Stimulated activated naive CD8-positive, alpha-beta T cell treated with anti-CD3 and anti-CD28 coated beads, Interleukin-15, amount 100 ng/mL, for 72 hours (primary cell): ENCODE data around the gene MGMT.
A peak's percentile ranks its signal among the peaks of the same experiment; 100 is the strongest.

Source experiments
- ATAC-seq: fragments of 150-1000 bp; cut with Tn5 transposase; 2 replicates; pipeline ENCODE4 v1.10.0; 2021; ENCODE audit warnings: mild to moderate bottlenecking, moderate library complexity
- DNase-seq, 2 donors: peaks; one replicate each; pipeline ENCODE4 v3.0.0; 2021 to 2022
- H3K27ac Mint-ChIP-seq, 2 donors: one replicate each; pipeline ENCODE4 v1.8.0; 2022; ENCODE audit warnings: mild to moderate bottlenecking in 2 of 2, mixed read lengths in 2 of 2, moderate library complexity in 2 of 2
- H3K27me3 Mint-ChIP-seq: one replicate; pipeline ENCODE4 v1.8.0; 2022; ENCODE audit warnings: mixed read lengths
- H3K4me1 Mint-ChIP-seq: one replicate; pipeline ENCODE4 v1.8.0; 2022; ENCODE audit warnings: mild to moderate bottlenecking, mixed read lengths
- H3K4me3 Mint-ChIP-seq, 2 donors: one replicate each; pipeline ENCODE4 v1.8.0; 2022; ENCODE audit warnings: mild to moderate bottlenecking in 2 of 2, mixed read lengths in 2 of 2, moderate library complexity in 1 of 2
- H3K9me3 Mint-ChIP-seq, 2 donors: one replicate each; pipeline ENCODE4 v1.8.0; 2022; ENCODE audit warnings: mixed read lengths in 2 of 2

The MGMT gene

GRCh38 chr10:129730993-129731325 lies 263.9 kb downstream of the MGMT start:
- DNase-seq (no peak), ATAC-seq (no peak)
- no peak overlapping the region for H3K4me3 Mint-ChIP-seq
- H3K27me3 Mint-ChIP-seq, result no peaks in the 10 kb centered on the region
- H3K4me1 Mint-ChIP-seq, result no peaks in the 10 kb centered on the region
- peaks cover 15 to 44% of the 10 kb centered on the region in 2 donors for H3K9me3 Mint-ChIP-seq
- no peak overlapping the region for H3K27ac Mint-ChIP-seq

GRCh38 chr10:129740532-129741279 lies 273.7 kb downstream of the MGMT start:
- ATAC-seq, result no peak
- Mint-ChIP-seq H3K27ac (no peak overlapping the region), H3K9me3 (peaks cover 12 to 59% of the 10 kb centered on the region in 2 donors), H3K27me3 (no peaks in the 10 kb centered on the region), H3K4me3 (no peak overlapping the region), H3K4me1 (no peaks in the 10 kb centered on the region)
- DNase-seq, result no peak

- DNase-seq (no peak), ATAC-seq (no peak)
- Mint-ChIP-seq H3K9me3 (peaks cover 13 to 61% of the 10 kb centered on the region in 2 donors), H3K4me3 (no peak overlapping the region), H3K27ac (no peak overlapping the region), H3K27me3 (no peaks in the 10 kb centered on the region), H3K4me1 (no peaks in the 10 kb centered on the region)
Measured at GRCh38 chr10:129741280-129741977, 274.4 kb downstream of the MGMT start.

- ATAC-seq, result no peak
- Mint-ChIP-seq H3K4me3 (no peak overlapping the region), H3K9me3 (peaks cover 13 to 61% of the 10 kb centered on the region in 2 donors), H3K4me1 (no peaks in the 10 kb centered on the region), H3K27me3 (no peaks in the 10 kb centered on the region), H3K27ac (no peak overlapping the region)
- DNase-seq, result no peak
Measured at GRCh38 chr10:129741978-129742741, 275.1 kb downstream of the MGMT start.

GRCh38 chr10:129742742-129743550 lies 275.9 kb downstream of the MGMT start:
- no peak overlapping the region for H3K27ac Mint-ChIP-seq
- H3K27me3 Mint-ChIP-seq, result no peaks in the 10 kb centered on the region
- ATAC-seq (no peak), DNase-seq (no peak)
- peaks cover 13 to 68% of the 10 kb centered on the region in 2 donors for H3K9me3 Mint-ChIP-seq
- no peak overlapping the region for H3K4me3 Mint-ChIP-seq
- H3K4me1 Mint-ChIP-seq, result no peaks in the 10 kb centered on the region

GRCh38 chr10:129743738-129744133 lies 276.7 kb downstream of the MGMT start:
- no peak overlapping the region for H3K4me3 Mint-ChIP-seq
- DNase-seq (no peak), ATAC-seq (no peak)
- H3K27me3 Mint-ChIP-seq, result no peaks in the 10 kb centered on the region
- H3K9me3 Mint-ChIP-seq, result peaks cover 20 to 69% of the 10 kb centered on the region in 2 donors
- H3K4me1 Mint-ChIP-seq, result no peaks in the 10 kb centered on the region
- H3K27ac Mint-ChIP-seq, result no peak overlapping the region

- no peak overlapping the region for H3K27ac Mint-ChIP-seq
- H3K4me1 Mint-ChIP-seq, result no peaks in the 10 kb centered on the region
- no peaks in the 10 kb centered on the region for H3K27me3 Mint-ChIP-seq
- H3K4me3 Mint-ChIP-seq, result no peak overlapping the region
- peaks cover 27 to 69% of the 10 kb centered on the region in 2 donors for H3K9me3 Mint-ChIP-seq
- DNase-seq (no peak), ATAC-seq (no peak)
Measured at GRCh38 chr10:129744134-129745111, 277.4 kb downstream of the MGMT start.

- Mint-ChIP-seq H3K4me3 (no peak overlapping the region), H3K4me1 (no peaks in the 10 kb centered on the region), H3K9me3 (peaks cover 21 to 64% of the 10 kb centered on the region in 2 donors), H3K27ac (no peak overlapping the region), H3K27me3 (no peaks in the 10 kb centered on the region)
- no peak for DNase-seq
- ATAC-seq, result no peak
Measured at GRCh38 chr10:129745186-129745750, 278.2 kb downstream of the MGMT start.

GRCh38 chr10:129754211-129755050 lies 287.4 kb downstream of the MGMT start:
- Mint-ChIP-seq H3K4me1 (peaks cover 11% of the 10 kb centered on the region), H3K27ac (no peak overlapping the region), H3K27me3 (no peaks in the 10 kb centered on the region), H3K4me3 (no peak overlapping the region), H3K9me3 (peaks cover 24 to 42% of the 10 kb centered on the region in 2 donors)
- ATAC-seq (no peak), DNase-seq (peak in 1 of 2 donors; percentile 2)

GRCh38 chr10:129755158-129755591 lies 288.1 kb downstream of the MGMT start:
- H3K27ac Mint-ChIP-seq, result no peak overlapping the region
- ATAC-seq (no peak), DNase-seq (no peak)
- H3K27me3 Mint-ChIP-seq, result no peaks in the 10 kb centered on the region
- H3K4me1 Mint-ChIP-seq, result peaks cover 11% of the 10 kb centered on the region
- peaks cover 24 to 40% of the 10 kb centered on the region in 2 donors for H3K9me3 Mint-ChIP-seq
- no peak overlapping the region for H3K4me3 Mint-ChIP-seq

- H3K4me1 Mint-ChIP-seq, result peaks cover 11% of the 10 kb centered on the region
- peaks cover 24 to 36% of the 10 kb centered on the region in 2 donors for H3K9me3 Mint-ChIP-seq
- H3K27ac Mint-ChIP-seq, result no peak overlapping the region
- no peak overlapping the region for H3K4me3 Mint-ChIP-seq
- ATAC-seq, result no peak
- DNase-seq, result peak in 1 of 2 donors; percentile 2
- H3K27me3 Mint-ChIP-seq, result no peaks in the 10 kb centered on the region
Measured at GRCh38 chr10:129755621-129756020, 288.6 kb downstream of the MGMT start.

GRCh38 chr10:129756912-129757901 lies 290.2 kb downstream of the MGMT start:
- ATAC-seq (no peak), DNase-seq (peak in 1 of 2 donors; percentile 2)
- H3K4me3 Mint-ChIP-seq, result peak overlapping the region; percentile 21 to 44
- H3K27ac Mint-ChIP-seq, result peak overlapping the region in 1 of 2 donors; percentile 76
- H3K27me3 Mint-ChIP-seq, result no peaks in the 10 kb centered on the region
- peaks cover 11% of the 10 kb centered on the region for H3K4me1 Mint-ChIP-seq
- peaks cover 12 to 23% of the 10 kb centered on the region in 2 donors for H3K9me3 Mint-ChIP-seq
